Osteoblast (primary cell): ENCODE data around the gene EDAR. TPM values are rescaled to one million over a fixed set of nuclear protein-coding genes. Genes with fewer than 3 reads are reported as not detected.
A peak's percentile ranks its signal among the peaks of the same experiment; 100 is the strongest.

ENCODE experiments used
- DNase-seq: peaks from one replicate; pipeline ENCODE4 v3.0.0; 2011; ENCODE audit warnings: low spot score, mixed read lengths; ENCODE audit not compliant: insufficient read length; ENCODE audit errors: missing footprints
- H2AFZ ChIP-seq: 2 replicates; pipeline ENCODE4 v1.6.0; 2011; ENCODE audit warnings: mild to moderate bottlenecking, low read length
- H3K27ac ChIP-seq: 2 replicates; pipeline ENCODE4 v1.5.1; 2011; ENCODE audit warnings: mild to moderate bottlenecking, low read depth, low read length, moderate library complexity
- H3K27me3 ChIP-seq: 2 replicates; pipeline ENCODE4 v1.6.0; 2012; ENCODE audit warnings: mild to moderate bottlenecking, control low read depth, inconsistent platforms, low read length, moderate library complexity; ENCODE audit not compliant: insufficient read depth
- H3K36me3 ChIP-seq: 2 replicates; pipeline ENCODE4 v1.5.1; 2011; ENCODE audit warnings: mild to moderate bottlenecking, low read length, control low read depth, moderate library complexity; ENCODE audit not compliant: insufficient read depth
- H3K4me1 ChIP-seq: 2 replicates; pipeline ENCODE4 v1.5.1; 2011; ENCODE audit warnings: mild to moderate bottlenecking, low read length, control low read depth, moderate library complexity; ENCODE audit not compliant: insufficient read depth
- H3K4me2 ChIP-seq: 2 replicates; pipeline ENCODE4 v1.6.0; 2011; ENCODE audit warnings: mild to moderate bottlenecking, low read length; ENCODE audit not compliant: insufficient read depth
- H3K4me3 ChIP-seq: fragments of 200-600 bp; sonication (generic); 3 replicates; pipeline ENCODE4 v1.5.1; 2012; ENCODE audit warnings: mild to moderate bottlenecking, low read length, inconsistent platforms; ENCODE audit not compliant: insufficient read depth
- H3K79me2 ChIP-seq: 2 replicates; pipeline ENCODE4 v1.6.0; 2012; ENCODE audit warnings: mild to moderate bottlenecking, low read length, control low read depth, inconsistent platforms; ENCODE audit not compliant: insufficient read depth
- H3K9me3 ChIP-seq: 2 replicates; pipeline ENCODE4 v1.5.1; 2011; ENCODE audit warnings: low read depth, low read length, control low read depth
- H4K20me1 ChIP-seq: 2 replicates; pipeline ENCODE4 v1.6.0; 2012; ENCODE audit warnings: mild to moderate bottlenecking, low read length, control low read depth; ENCODE audit not compliant: insufficient read depth
- CTCF ChIP-seq: IDR thresholded peaks from 2 replicates; pipeline ENCODE4 v1.5.1; 2011; ENCODE audit warnings: mild to moderate bottlenecking, low read depth, low read length, moderate library complexity; ENCODE audit errors: extremely low read depth
- total RNA-seq: library from RNA; depleted of rRNA; stranded (reverse); fragments of >200 nt; gene quantifications from 2 replicates; pipeline ENCODE4 v1.2.3, GENCODE V29; 2012

The EDAR gene
- total RNA-seq, 1 donor: not detected

DNA sequence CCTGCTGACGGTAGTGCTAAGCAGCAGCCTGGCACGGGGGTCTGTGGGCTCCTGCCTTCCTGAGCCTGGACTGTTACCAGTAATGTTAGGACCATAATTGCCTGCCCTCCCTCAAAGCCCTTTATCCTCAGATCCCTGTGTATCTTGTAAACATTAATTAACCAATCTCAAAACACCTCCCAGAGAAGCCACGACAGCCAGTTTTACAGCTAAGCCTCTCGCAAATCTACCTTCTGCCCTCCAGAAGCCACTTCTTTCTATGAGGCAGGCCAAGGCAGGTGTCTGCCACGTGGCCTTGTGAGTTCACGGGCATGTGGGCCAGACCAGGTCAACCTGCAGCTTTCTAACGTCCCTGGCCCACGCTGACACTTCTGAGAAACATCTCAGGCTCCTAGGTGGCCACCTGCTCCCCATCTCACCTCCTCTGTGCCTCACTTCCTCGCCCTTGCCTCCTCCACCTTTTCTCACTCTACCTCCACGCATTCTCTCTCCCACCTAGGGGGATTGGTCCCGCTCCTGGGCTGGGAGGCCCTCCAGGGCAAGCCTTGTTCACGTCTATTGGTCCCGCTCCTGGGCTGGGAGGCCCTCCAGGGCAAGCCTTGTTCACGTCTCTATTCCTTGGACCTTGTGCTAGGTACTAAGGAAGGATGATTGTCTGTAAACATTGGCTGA lies 64.3 kb downstream of the EDAR start:
- Histone ChIP-seq H3K79me2 (no peaks in the 10 kb centered on the region), H3K4me3 (no peak overlapping the region), H3K4me1 (no peaks in the 10 kb centered on the region), H3K36me3 (no peaks in the 10 kb centered on the region), H2AFZ (no peak overlapping the region), H3K27ac (no peak overlapping the region), H4K20me1 (no peaks in the 10 kb centered on the region), H3K9me3 (no peaks in the 10 kb centered on the region), H3K4me2 (no peak overlapping the region), H3K27me3 (peaks cover 17% of the 10 kb centered on the region)
- no peak for TF ChIP-seq CTCF
- no peak for DNase-seq

DNA sequence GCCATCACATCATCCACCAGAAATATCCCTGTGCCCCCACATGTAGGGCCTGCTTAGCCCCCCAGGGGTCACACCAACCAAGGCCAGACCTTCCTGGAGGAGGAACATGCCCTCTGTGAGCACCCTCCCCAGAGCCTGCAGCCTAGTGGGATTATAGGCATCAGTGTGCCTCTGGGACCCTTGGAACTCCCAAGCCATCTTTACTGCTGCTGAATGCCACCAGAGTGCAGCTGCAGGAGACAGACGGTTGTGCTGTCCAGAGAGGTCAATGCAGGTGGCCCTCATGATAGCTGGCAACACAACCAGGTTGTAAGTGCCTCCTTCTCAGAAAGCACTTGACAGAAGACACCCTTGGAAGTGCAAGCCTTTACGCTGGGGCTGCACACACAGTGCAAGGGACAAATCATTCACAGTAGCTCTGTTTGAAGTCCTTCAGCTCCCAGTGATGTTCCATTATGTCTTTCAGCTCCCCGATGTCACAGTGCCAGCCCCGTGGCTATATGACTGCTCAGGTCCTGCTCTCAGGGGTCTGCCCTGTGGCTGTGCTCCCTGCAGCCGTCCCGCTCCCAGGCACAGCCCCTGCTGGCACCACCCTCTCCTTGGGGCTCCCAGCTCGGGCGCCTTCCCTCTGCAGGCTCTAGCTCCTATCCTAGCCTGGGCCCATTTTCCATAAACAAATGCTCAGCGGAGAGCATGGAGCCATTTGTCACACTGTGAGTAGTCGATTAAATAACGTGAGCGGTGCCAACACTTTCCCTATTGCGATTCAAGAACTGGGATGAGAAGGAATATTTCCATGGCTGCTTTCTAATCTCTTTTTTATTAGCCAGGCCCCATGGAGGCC lies 65.1 kb downstream of the EDAR start:
- Histone ChIP-seq H3K4me2 (no peak overlapping the region), H3K36me3 (no peaks in the 10 kb centered on the region), H3K79me2 (no peaks in the 10 kb centered on the region), H3K27ac (no peak overlapping the region), H3K27me3 (peaks cover 13% of the 10 kb centered on the region), H3K9me3 (no peaks in the 10 kb centered on the region), H4K20me1 (no peaks in the 10 kb centered on the region), H3K4me3 (no peak overlapping the region), H2AFZ (no peak overlapping the region), H3K4me1 (no peaks in the 10 kb centered on the region)
- no peak for TF ChIP-seq CTCF
- DNase-seq: peak; percentile 73

DNA sequence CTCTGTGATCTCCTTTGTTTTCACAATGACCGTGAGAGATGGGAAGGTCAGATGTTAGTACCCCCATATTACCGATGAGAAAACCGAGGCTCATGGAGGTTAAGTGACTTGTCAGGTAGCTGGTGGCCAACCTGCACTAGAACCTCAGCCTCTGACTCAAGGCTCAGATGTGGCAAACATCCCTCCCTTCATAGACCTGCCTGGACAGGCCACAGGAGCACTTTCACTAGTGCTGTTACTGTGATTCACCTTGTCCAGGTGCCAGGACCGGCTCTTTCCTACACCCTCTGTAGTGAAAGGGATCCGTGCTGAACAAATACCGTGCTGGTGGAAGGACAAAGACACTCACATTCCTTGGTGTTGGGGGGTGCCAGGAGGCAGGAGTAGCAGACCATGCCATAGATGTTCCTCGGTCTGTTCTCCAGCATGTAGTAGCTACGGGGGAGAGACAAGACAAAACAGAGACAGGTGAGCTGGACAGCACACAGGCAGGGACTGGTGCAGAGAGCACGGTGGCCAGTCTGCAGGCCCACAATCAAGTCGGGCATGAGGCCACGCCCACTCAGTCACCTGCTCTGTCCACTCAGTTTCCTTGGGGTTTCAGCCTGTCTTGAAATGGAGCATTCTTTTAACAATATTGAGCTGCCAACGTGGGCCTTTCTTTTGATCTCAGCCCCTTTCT lies 65.9 kb downstream of the EDAR start:
- Histone ChIP-seq H3K4me3 (no peak overlapping the region), H3K4me2 (no peak overlapping the region), H3K9me3 (no peaks in the 10 kb centered on the region), H3K36me3 (no peaks in the 10 kb centered on the region), H3K27me3 (peaks cover 10% of the 10 kb centered on the region), H3K4me1 (no peaks in the 10 kb centered on the region), H2AFZ (no peak overlapping the region), H3K79me2 (no peaks in the 10 kb centered on the region), H4K20me1 (no peaks in the 10 kb centered on the region), H3K27ac (no peak overlapping the region)
- peak; percentile 62 for DNase-seq
- TF ChIP-seq CTCF: no peak
